Large intestine (tissue), 3 donors: Measurements from ENCODE around the gene TMEM158. TPM values are rescaled to one million over a fixed set of nuclear protein-coding genes. Genes with fewer than 3 reads are reported as not detected.

Source experiments
- DNase-seq, 2 donors: peaks; one replicate each; pipeline versions ENCODE4 v3.0.0 to v3.0.0-alpha.2; 2013
- H3K27ac ChIP-seq: one replicate; pipeline ENCODE4 v1.5.1; 2013; ENCODE audit warnings: low read length
- H3K27me3 ChIP-seq: 2 replicates; pipeline ENCODE4 v1.6.1; 2013; ENCODE audit warnings: low read length; ENCODE audit not compliant: control insufficient read depth, insufficient read depth
- H3K36me3 ChIP-seq: 2 replicates; pipeline ENCODE4 v1.6.1; 2013; ENCODE audit warnings: low read length; ENCODE audit not compliant: control insufficient read depth, insufficient read depth
- H3K4me1 ChIP-seq: one replicate; pipeline ENCODE4 v1.6.1; 2013; ENCODE audit warnings: low read length; ENCODE audit not compliant: control insufficient read depth, insufficient read depth
- H3K4me3 ChIP-seq: one replicate; pipeline ENCODE4 v1.5.1; 2013; ENCODE audit warnings: low read length
- H3K9me3 ChIP-seq: one replicate; pipeline ENCODE4 v1.6.1; 2013; ENCODE audit warnings: mild to moderate bottlenecking, low read depth, low read length, moderate library complexity; ENCODE audit not compliant: control insufficient read depth
- WGBS: methylation state at CpG from one replicate; pipeline ENCODE4 v1.1.5; 2013; ENCODE audit warnings: low lambda C conversion rate; ENCODE audit not compliant: insufficient coverage; 5-methylcytosine and 5-hydroxymethylcytosine counted together
- polyA plus RNA-seq: library from polyadenylated mRNA; unstranded; fragments of 120-200 nt; gene quantifications from one replicate; pipeline ENCODE4 v1.2.1, GENCODE V29; 2013

The TMEM158 gene
- polyA plus RNA-seq, 1 donor: 2.1 TPM

DNA sequence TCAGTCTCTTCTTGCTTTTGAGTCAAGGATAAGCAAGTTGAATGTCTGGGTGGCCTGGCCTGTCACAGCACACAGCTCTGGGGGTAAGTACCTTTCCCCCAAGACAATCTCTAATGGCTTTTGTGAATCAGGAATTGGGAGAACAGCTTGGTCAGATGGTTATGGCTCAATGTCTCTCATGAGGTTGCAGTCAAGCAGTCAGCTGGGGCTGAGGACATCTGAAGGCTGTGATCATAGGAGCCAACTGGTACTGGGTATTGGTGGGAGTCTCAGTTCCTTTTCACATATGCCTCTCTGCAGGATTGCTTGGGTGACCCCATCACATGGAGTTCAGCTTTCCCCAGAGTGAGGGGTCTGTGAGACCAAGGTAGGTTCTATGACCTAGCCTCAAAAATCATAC lies 33.0 kb upstream of the TMEM158 start:
- no peaks in the 10 kb centered on the region for H3K36me3 ChIP-seq
- no peak overlapping the region for H3K4me3 ChIP-seq
- H3K4me1 ChIP-seq: no peaks in the 10 kb centered on the region
- H3K27ac ChIP-seq: no peak overlapping the region
- H3K27me3 ChIP-seq: peaks cover 3% of the 10 kb centered on the region
- no peak for DNase-seq
- H3K9me3 ChIP-seq: no peaks in the 10 kb centered on the region

DNA sequence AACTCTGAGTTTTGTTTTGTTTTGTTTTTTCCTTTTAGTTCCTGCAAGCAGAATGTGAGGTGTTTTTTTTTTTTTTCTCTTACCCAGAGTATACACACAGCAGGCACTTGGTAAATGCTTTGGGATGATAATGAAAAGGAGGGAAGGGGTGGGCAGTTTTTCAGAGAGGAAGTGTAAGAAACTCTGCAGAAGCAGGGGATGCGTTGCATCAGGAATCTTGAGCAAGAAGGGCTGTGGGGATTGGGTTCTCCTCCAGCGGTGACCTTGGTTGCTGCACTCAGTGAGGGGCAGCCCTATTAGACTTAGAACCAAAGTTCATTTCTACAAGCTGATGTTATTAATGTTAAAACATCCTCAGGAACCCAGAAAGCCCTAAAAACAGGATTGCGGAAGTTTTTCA lies 32.2 kb upstream of the TMEM158 start:
- WGBS: 100% methylated on average over 1 of the region's 3 CpGs
- Histone ChIP-seq H3K36me3 (no peaks in the 10 kb centered on the region), H3K4me3 (no peak overlapping the region), H3K27ac (no peak overlapping the region), H3K27me3 (peaks cover 3% of the 10 kb centered on the region), H3K4me1 (no peaks in the 10 kb centered on the region), H3K9me3 (no peaks in the 10 kb centered on the region)
- DNase-seq: no peak

DNA sequence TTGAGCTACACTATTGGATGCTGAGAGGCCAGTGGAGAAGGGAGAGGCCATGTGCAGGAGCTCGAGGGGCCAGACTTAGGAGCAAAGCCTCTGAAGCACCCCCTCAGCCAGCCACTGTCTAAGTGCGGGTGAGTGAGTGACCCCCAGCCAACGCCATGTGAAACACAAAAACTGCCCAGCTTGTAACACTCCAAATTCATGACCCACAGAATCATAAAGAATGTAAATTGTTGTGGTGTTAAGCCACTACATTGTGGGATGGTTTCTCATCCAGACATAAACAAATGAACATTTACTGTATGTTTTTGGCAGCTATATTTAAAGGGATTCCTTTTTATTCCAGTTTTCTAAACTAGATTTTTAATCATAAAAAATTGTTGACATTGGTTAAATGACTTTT lies 27.2 kb upstream of the TMEM158 start:
- peak; percentile 13 to 24 for DNase-seq
- Histone ChIP-seq H3K4me1 (no peaks in the 10 kb centered on the region), H3K27ac (no peak overlapping the region), H3K36me3 (no peaks in the 10 kb centered on the region), H3K9me3 (no peaks in the 10 kb centered on the region), H3K4me3 (no peak overlapping the region), H3K27me3 (peaks cover 1% of the 10 kb centered on the region)
- WGBS: no CpG with 5 or more reads among the region's 3 CpGs

DNA sequence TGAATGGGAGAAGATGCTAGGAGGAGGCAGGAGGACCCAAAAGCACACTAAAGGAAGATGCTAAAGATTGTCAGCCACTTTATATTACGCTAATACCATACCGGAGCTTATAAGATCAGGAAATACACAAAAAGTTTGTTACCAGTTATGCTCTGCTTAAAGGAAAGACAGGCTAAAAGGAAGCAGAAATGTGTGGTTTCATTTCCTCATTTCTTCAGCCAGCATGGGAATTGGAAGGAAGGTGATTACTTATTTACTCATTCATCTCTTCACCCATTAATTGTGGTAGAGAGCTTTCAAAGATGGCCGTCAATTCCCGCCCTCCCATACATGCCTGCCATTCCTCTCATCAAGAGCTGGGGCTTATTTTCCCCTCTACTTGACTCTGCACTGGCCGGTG lies 26.7 kb upstream of the TMEM158 start:
- no peak for DNase-seq
- no peak overlapping the region for H3K4me3 ChIP-seq
- H3K9me3 ChIP-seq: no peaks in the 10 kb centered on the region

DNA sequence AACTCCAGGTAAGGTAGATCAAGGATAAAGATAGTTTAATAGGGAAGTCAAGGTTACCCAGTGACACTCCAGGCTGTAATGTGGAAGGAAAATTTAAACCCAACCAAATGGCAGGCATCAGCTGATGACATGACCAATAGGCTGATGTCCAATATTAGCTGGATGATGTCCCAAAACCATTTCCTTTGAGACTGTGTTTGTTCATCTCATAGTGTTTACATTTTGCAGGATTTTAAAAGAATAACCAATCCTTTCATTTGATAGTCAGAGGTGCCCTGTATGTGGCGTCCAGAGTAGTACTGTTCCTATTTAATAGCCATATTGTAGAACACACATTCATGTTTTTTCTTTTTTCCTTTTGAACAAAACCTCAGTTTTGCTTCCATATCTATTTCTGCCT lies 23.3 kb upstream of the TMEM158 start:
- DNase-seq: no peak
- H3K27me3 ChIP-seq: no peaks in the 10 kb centered on the region
- no CpG with 5 or more reads among the region's 1 CpG for WGBS

More for the DNA sequence above, 26.7 kb upstream of the TMEM158 start:
- no peaks in the 10 kb centered on the region for H3K27me3 ChIP-seq
- H3K36me3 ChIP-seq: no peaks in the 10 kb centered on the region
- H3K27ac ChIP-seq: peak overlapping the region; percentile 3
- no CpG with 5 or more reads among the region's 5 CpGs for WGBS
- H3K4me1 ChIP-seq: no peaks in the 10 kb centered on the region

DNA sequence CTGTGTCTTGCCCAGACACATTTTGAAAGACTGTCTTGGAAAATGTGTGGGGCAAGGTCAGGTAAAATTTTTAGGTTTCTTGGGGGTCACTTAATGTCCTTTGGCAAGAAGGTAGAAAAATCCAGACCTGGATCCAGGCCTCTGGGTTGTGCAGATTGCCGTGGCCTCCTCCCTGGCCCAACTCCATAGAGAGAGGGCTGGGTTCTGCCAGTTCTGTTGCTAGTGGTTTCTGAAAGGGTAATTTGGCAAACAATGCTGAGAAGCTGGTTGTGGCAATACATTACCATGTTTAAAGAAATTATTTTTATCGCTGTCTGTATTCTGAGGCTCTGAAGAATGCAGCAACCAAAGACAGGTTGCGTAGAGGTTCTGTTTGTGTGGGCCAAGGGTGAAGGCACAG lies 20.2 kb upstream of the TMEM158 start:
- Histone ChIP-seq H3K27me3 (no peaks in the 10 kb centered on the region), H3K27ac (no peak overlapping the region), H3K36me3 (no peaks in the 10 kb centered on the region), H3K4me1 (no peaks in the 10 kb centered on the region), H3K9me3 (no peaks in the 10 kb centered on the region), H3K4me3 (no peak overlapping the region)
- no peak for DNase-seq
- no CpG with 5 or more reads among the region's 3 CpGs for WGBS

More for the DNA sequence above, 23.3 kb upstream of the TMEM158 start:
- Histone ChIP-seq H3K27ac (no peak overlapping the region), H3K4me3 (no peak overlapping the region), H3K4me1 (no peaks in the 10 kb centered on the region), H3K36me3 (no peaks in the 10 kb centered on the region), H3K9me3 (no peaks in the 10 kb centered on the region)

DNA sequence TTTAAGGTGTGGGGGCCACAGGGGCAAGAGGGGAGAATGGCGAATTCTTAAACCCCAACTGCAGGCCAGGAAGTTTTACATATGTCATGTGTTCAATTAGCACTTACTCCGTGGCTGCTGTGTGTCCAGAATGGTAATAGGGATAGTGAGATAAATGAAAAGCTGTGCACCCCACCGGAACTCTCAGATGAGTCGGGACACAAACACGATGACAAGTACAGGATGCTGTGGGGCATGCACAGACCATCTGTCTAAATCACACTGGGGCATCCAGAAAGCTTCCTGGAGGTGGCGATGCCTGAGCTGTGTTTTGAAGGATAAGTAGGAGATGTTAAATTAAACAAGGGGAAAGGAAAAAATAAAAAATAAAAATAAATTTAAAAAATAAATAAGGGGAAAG lies 18.3 kb upstream of the TMEM158 start:
- Histone ChIP-seq H3K4me1 (no peaks in the 10 kb centered on the region), H3K27me3 (no peaks in the 10 kb centered on the region), H3K4me3 (no peak overlapping the region), H3K27ac (no peak overlapping the region), H3K36me3 (no peaks in the 10 kb centered on the region), H3K9me3 (no peaks in the 10 kb centered on the region)
- 82% methylated on average over 1 of the region's 6 CpGs for WGBS
- DNase-seq: no peak

DNA sequence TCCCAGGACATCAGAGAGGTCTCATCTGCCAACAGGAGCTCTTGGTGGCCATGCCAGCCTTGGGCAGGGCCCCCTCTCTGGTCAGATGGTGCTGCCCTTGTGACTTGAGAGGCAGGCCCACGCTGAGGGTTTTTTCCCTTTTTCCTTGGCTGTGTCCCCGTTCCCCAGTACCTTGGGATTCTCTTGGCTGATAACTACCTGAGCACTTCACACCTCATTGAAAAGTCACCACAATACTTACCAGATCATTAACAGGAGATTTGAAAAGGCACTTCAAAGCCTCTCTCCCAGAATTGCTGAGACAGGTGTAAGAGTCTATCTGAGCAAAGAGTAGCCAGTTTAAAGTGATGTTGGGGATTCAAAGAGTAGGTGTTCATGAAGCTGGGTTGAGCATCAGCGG lies 15.1 kb upstream of the TMEM158 start:
- WGBS: no CpG with 5 or more reads among the region's 3 CpGs
- DNase-seq: no peak
- Histone ChIP-seq H3K27me3 (no peaks in the 10 kb centered on the region), H3K27ac (no peak overlapping the region), H3K4me3 (no peak overlapping the region), H3K4me1 (no peaks in the 10 kb centered on the region), H3K36me3 (no peaks in the 10 kb centered on the region), H3K9me3 (no peaks in the 10 kb centered on the region)

DNA sequence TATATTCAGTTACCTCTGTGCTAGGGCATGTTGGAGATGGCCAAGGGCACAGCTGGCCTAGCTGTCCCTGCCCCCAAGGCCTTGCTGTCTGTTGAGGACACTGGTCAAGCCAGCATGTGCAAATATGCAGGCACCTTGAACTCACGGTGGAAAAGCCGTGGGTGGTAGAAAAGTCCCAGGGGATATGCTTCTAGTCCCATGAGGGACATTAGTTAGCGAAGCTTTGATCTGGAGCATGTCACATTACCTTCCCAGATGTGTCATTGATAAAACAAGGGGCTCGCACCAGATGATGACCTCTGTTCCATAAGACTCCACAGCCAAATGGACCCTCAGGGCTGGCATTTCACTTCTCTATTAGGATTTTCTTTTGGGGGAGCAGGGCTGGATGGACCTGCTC lies 14.2 kb upstream of the TMEM158 start:
- H3K27me3 ChIP-seq: no peaks in the 10 kb centered on the region
- no peaks in the 10 kb centered on the region for H3K4me1 ChIP-seq

DNA sequence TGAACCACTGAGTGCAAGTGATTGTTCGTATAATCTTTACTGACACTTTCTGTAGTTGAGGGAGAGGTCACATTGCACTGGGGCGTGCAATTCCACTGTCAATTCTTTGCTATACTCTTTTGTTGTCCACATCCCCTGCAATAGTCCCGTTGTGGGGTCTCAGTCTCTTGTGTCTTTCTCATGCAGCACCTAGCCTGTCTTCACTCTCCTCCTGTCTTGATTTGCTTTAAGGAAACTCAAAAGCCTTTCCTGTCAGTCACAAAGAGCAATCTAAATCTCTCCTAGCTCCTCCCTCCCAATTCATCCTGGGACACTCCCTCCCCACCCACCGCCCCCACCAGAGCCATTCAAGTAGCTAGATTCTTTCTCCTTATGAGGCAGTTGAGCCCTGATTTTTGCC lies 13.2 kb upstream of the TMEM158 start:
- DNase-seq: no peak
- no peaks in the 10 kb centered on the region for H3K27me3 ChIP-seq
- H3K4me3 ChIP-seq: no peak overlapping the region
- WGBS: no CpG with 5 or more reads among the region's 4 CpGs
- H3K9me3 ChIP-seq: no peaks in the 10 kb centered on the region
- no peak overlapping the region for H3K27ac ChIP-seq
- no peaks in the 10 kb centered on the region for H3K36me3 ChIP-seq
- no peaks in the 10 kb centered on the region for H3K4me1 ChIP-seq

More for the DNA sequence above, 14.2 kb upstream of the TMEM158 start:
- no CpG with 5 or more reads among the region's 4 CpGs for WGBS
- Histone ChIP-seq H3K36me3 (no peaks in the 10 kb centered on the region), H3K27ac (no peak overlapping the region), H3K9me3 (no peaks in the 10 kb centered on the region), H3K4me3 (no peak overlapping the region)
- no peak for DNase-seq

DNA sequence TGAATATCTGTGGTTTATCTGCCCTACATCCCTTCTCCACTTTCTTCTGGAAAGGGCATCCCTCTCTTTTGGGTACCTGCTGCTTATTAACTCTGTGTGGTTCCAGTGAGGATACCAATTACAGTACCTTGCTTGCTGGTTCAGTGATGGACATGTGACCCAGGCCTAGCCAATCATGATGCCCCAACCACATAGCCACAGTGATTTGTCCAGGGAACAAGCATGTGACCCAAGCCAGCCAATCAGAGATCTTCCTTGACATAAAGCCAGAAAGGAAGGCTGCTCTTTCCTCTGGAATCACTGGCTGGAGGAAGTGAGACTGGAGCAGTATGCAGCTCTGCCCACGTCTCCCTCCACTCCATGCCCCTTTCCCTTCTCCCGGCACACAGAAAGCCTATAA lies 10.9 kb upstream of the TMEM158 start:
- no peak for DNase-seq

More for the DNA sequence above, 10.9 kb upstream of the TMEM158 start:
- H3K27ac ChIP-seq: no peak overlapping the region
- no CpG with 5 or more reads among the region's 2 CpGs for WGBS
- no peaks in the 10 kb centered on the region for H3K36me3 ChIP-seq
- H3K9me3 ChIP-seq: no peaks in the 10 kb centered on the region
- H3K4me1 ChIP-seq: no peaks in the 10 kb centered on the region
- H3K27me3 ChIP-seq: peaks cover 9% of the 10 kb centered on the region
- H3K4me3 ChIP-seq: no peak overlapping the region
